ENCODE measurements around the gene DPP9.

DNA sequence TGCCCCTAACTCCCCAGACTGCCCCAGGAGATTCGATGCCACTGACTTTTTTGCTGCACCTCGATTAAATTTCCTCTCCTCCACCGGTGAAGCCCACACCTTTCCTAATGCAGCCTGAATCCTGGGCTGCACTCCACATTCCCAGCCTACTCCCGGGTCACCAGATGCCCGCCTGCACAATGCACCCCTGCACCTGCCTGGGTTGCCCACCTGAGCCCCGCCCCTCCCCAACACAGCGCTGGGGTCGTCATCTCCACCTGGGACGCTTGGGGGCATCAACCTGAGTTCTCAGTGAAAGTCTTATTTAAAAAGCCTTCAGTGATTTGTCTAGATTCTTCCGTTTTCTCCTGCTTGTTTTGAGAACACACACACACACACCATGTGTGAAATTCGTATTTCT, 24.5 kb upstream of the DPP9 start:
- TF ChIP-seq, protein P1, sequence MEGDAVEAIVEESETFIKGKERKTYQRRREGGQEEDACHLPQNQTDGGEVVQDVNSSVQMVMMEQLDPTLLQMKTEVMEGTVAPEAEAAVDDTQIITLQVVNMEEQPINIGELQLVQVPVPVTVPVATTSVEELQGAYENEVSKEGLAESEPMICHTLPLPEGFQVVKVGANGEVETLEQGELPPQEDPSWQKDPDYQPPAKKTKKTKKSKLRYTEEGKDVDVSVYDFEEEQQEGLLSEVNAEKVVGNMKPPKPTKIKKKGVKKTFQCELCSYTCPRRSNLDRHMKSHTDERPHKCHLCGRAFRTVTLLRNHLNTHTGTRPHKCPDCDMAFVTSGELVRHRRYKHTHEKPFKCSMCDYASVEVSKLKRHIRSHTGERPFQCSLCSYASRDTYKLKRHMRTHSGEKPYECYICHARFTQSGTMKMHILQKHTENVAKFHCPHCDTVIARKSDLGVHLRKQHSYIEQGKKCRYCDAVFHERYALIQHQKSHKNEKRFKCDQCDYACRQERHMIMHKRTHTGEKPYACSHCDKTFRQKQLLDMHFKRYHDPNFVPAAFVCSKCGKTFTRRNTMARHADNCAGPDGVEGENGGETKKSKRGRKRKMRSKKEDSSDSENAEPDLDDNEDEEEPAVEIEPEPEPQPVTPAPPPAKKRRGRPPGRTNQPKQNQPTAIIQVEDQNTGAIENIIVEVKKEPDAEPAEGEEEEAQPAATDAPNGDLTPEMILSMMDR (IDR thresholded peaks at IDR 0.05; ENCODE audit: low read depth, low read length, poor library complexity, severe bottlenecking) = peak; percentile 42
- TF ChIP-seq EZH2phosphoT487 (IDR thresholded peaks at IDR 0.05; ENCODE audit: borderline replicate concordance, low read length) = no peak

All from DOHH2 (cell line).